Stomach smooth muscle (tissue), 2 donors: ENCODE data around the gene DCC.

Experiments
- H3K27ac ChIP-seq: one replicate; pipeline ENCODE4 v1.7.0; 2013; ENCODE audit warnings: mild to moderate bottlenecking, low read length, inconsistent platforms
- H3K27me3 ChIP-seq, 2 donors: one replicate each; pipeline ENCODE4 v1.7.0; 2013; ENCODE audit warnings: low read length in 2 of 2; ENCODE audit not compliant: insufficient read depth in 2 of 2, control insufficient read depth in 1 of 2
- H3K36me3 ChIP-seq, 2 donors: one replicate each; pipeline ENCODE4 v1.7.0; 2013; ENCODE audit warnings: low read length in 2 of 2; ENCODE audit not compliant: control insufficient read depth in 2 of 2, insufficient read depth in 2 of 2
- H3K4me1 ChIP-seq: one replicate; pipeline ENCODE4 v1.7.0; 2013; ENCODE audit warnings: low read length; ENCODE audit not compliant: control insufficient read depth, insufficient read depth
- H3K4me3 ChIP-seq, 2 donors: one replicate each; pipeline ENCODE4 v1.7.0; 2013; ENCODE audit warnings: low read length in 2 of 2
- H3K9ac ChIP-seq, 2 donors: one replicate each; pipeline ENCODE4 v1.7.0; 2013; ENCODE audit warnings: low read length in 2 of 2, mild to moderate bottlenecking in 1 of 2
- H3K9me3 ChIP-seq, 2 donors: one replicate each; pipeline ENCODE4 v1.7.0; 2013; ENCODE audit warnings: low read length in 2 of 2; ENCODE audit not compliant: control insufficient read depth in 2 of 2
- donor health status: healthy.
- donor health status: Pancreatic carcinoma.

The DCC gene

DNA sequence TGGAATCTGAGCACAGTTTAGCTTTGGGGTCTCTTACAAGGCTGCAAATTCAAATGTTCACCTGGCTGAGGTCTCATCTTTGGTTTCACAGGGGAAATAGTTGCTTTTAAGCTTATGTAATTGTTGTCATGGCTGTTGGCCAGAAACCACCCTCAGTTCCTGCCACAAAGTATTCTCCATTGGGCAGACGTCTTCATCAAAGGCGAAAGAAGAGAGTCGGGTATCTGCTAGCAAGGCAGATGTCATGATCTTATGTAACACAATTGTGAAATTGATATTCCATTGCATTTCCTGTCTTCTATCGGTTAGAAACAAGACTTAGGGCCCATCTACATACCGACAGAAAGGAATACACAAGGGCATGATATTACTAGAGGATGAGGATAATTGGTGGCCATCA lies 1068.3 kb downstream of the DCC start:
- Histone ChIP-seq H3K4me3 (no peak overlapping the region), H3K36me3 (no peaks in the 10 kb centered on the region), H3K9me3 (no peaks in the 10 kb centered on the region), H3K27ac (no peak overlapping the region), H3K4me1 (no peaks in the 10 kb centered on the region), H3K27me3 (no peaks in the 10 kb centered on the region), H3K9ac (no peak overlapping the region)

- Histone ChIP-seq H3K36me3 (no peaks in the 10 kb centered on the region), H3K9ac (no peak overlapping the region), H3K27me3 (no peaks in the 10 kb centered on the region), H3K4me1 (no peaks in the 10 kb centered on the region), H3K9me3 (no peaks in the 10 kb centered on the region), H3K4me3 (no peak overlapping the region), H3K27ac (no peak overlapping the region)
Measured at GRCh38 chr18:53411511-53411910, 1071.5 kb downstream of the DCC start.

- H3K27ac ChIP-seq: no peak overlapping the region
- H3K4me3 ChIP-seq: no peak overlapping the region
- H3K9ac ChIP-seq: no peak overlapping the region
- no peaks in the 10 kb centered on the region for H3K4me1 ChIP-seq
- peaks cover 0 to 4% of the 10 kb centered on the region in 2 donors for H3K9me3 ChIP-seq
- no peaks in the 10 kb centered on the region for H3K27me3 ChIP-seq
- no peaks in the 10 kb centered on the region for H3K36me3 ChIP-seq
Measured at GRCh38 chr18:53417003-53417402, 1077.0 kb downstream of the DCC start.

DNA sequence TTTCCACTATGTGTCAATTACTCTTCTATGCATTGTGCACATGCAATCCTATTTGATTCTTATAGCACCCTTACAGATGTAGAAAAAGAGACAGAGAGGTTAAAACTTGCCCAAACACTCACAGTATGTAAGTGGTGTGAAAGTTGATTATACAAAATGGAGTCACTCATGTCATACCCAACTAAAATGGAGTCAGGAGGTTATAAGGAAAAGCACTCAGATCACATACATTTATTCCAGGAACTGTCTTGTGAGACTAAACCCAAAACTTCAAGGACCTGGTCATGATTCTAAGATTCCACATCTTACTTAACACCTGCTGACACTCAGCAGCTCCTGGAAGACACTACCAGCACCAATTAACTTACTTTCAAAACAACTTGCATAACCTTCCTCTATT lies 1081.9 kb downstream of the DCC start:
- H3K36me3 ChIP-seq: no peaks in the 10 kb centered on the region
- no peaks in the 10 kb centered on the region for H3K27me3 ChIP-seq
- no peak overlapping the region for H3K4me3 ChIP-seq
- no peaks in the 10 kb centered on the region for H3K4me1 ChIP-seq
- H3K9ac ChIP-seq: no peak overlapping the region
- H3K27ac ChIP-seq: no peak overlapping the region
- H3K9me3 ChIP-seq: peaks cover 0 to 4% of the 10 kb centered on the region in 2 donors

DNA sequence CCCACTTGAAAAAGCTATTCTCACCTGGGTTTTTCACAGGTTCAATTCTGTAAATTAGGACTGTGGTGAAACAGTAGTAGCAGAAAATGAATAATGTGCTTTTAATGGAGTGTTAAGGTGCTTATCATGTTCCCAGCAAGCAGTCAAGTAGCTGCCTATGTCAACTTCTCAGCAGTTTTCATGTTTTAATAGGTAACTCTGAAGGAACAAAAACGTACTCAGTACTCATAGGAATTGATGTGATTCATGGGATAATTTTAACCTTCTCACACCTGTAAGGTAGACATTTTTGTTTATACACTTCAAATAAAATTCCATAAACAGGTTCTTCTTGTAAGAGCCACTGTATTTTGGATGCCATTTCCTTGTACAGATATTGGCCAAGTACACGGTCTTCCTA lies 1082.9 kb downstream of the DCC start:
- Histone ChIP-seq H3K27me3 (no peaks in the 10 kb centered on the region), H3K4me1 (no peaks in the 10 kb centered on the region), H3K27ac (no peak overlapping the region), H3K4me3 (no peak overlapping the region), H3K9ac (no peak overlapping the region), H3K9me3 (peaks cover 0 to 4% of the 10 kb centered on the region in 2 donors), H3K36me3 (no peaks in the 10 kb centered on the region)

- H3K27me3 ChIP-seq: no peaks in the 10 kb centered on the region
- no peak overlapping the region for H3K27ac ChIP-seq
- H3K36me3 ChIP-seq: no peaks in the 10 kb centered on the region
- no peak overlapping the region for H3K4me3 ChIP-seq
- no peak overlapping the region for H3K9ac ChIP-seq
- no peaks in the 10 kb centered on the region for H3K4me1 ChIP-seq
- H3K9me3 ChIP-seq: no peaks in the 10 kb centered on the region
Measured at GRCh38 chr18:53426666-53427184, 1086.7 kb downstream of the DCC start.

- H3K27ac ChIP-seq: no peak overlapping the region
- no peaks in the 10 kb centered on the region for H3K4me1 ChIP-seq
- H3K4me3 ChIP-seq: no peak overlapping the region
- no peak overlapping the region for H3K9ac ChIP-seq
- no peaks in the 10 kb centered on the region for H3K9me3 ChIP-seq
- no peaks in the 10 kb centered on the region for H3K36me3 ChIP-seq
- H3K27me3 ChIP-seq: no peaks in the 10 kb centered on the region
Measured at GRCh38 chr18:53441761-53442414, 1101.9 kb downstream of the DCC start.

- Histone ChIP-seq H3K27ac (no peak overlapping the region), H3K27me3 (no peaks in the 10 kb centered on the region), H3K9me3 (no peaks in the 10 kb centered on the region), H3K9ac (no peak overlapping the region), H3K4me3 (no peak overlapping the region), H3K4me1 (no peaks in the 10 kb centered on the region), H3K36me3 (no peaks in the 10 kb centered on the region)
Measured at GRCh38 chr18:53442415-53442783, 1102.4 kb downstream of the DCC start.

GRCh38 chr18:53443336-53443735 lies 1103.3 kb downstream of the DCC start:
- no peak overlapping the region for H3K27ac ChIP-seq

DNA sequence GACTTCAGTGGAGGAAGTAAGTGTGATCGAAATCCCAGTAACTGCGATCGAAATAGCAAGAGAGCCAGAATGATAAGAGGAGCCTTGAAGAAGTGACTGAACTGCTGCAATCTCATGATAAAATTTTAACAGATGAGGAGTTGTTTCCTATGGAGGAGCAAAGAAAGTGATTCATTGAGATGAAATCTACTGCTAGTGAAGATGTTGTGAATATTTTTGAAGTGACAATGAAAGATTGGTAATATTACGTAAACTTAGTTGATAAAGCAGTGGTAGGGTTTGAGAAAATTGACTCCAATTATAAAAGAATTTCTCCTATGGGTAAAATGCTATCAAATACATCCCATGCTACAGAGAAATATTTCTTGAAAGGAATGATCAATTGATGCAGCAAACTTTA lies 1103.8 kb downstream of the DCC start:
- H3K4me1 ChIP-seq: no peaks in the 10 kb centered on the region
- H3K27me3 ChIP-seq: no peaks in the 10 kb centered on the region
- no peaks in the 10 kb centered on the region for H3K36me3 ChIP-seq
- H3K9me3 ChIP-seq: no peaks in the 10 kb centered on the region
- H3K9ac ChIP-seq: no peak overlapping the region
- H3K27ac ChIP-seq: no peak overlapping the region
- no peak overlapping the region for H3K4me3 ChIP-seq

More at GRCh38 chr18:53443336-53443735, 1103.3 kb downstream of the DCC start:
- no peaks in the 10 kb centered on the region for H3K36me3 ChIP-seq
- H3K9me3 ChIP-seq: no peaks in the 10 kb centered on the region
- H3K27me3 ChIP-seq: no peaks in the 10 kb centered on the region
- H3K9ac ChIP-seq: no peak overlapping the region
- H3K4me1 ChIP-seq: no peaks in the 10 kb centered on the region
- H3K4me3 ChIP-seq: no peak overlapping the region

DNA sequence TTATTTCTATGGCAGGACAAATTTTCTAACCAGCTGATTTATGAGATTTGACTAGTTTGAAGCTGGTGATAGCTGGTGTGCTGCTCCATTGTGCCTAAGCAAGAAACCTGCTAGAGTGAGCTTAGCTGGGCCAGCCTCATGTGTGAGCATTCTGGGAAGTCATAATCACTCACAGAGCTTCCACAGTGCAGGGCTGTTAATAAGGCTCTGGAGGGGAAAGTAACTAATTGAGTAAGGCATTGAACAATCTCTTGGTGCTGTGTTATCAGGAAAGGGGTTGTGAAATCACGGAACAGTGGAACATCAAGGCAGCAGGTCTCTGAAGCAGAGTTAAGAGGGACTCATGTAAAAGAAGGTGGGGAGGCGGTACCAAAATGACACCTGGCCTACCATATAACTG lies 1111.9 kb downstream of the DCC start:
- H3K9me3 ChIP-seq: no peaks in the 10 kb centered on the region
- no peak overlapping the region for H3K9ac ChIP-seq
- H3K4me1 ChIP-seq: no peaks in the 10 kb centered on the region
- no peak overlapping the region for H3K27ac ChIP-seq
- no peaks in the 10 kb centered on the region for H3K36me3 ChIP-seq
- H3K4me3 ChIP-seq: no peak overlapping the region
- no peaks in the 10 kb centered on the region for H3K27me3 ChIP-seq
